GM23338 (cell line): Measurements from ENCODE around the gene AGR3.

Experiments used
- CTCF ChIP-seq, 2 experiments: fragments of 200-600 bp in 1 of 2; sonication (generic) in 1 of 2; conservative IDR thresholded peaks; 2 replicates each; pipeline versions ENCODE4 v1.5.1 to v1.6.1; 2016 to 2017; ENCODE audit warnings: antibody characterized with exemption in 2 of 2, low read depth in 2 of 2, mild to moderate bottlenecking in 2 of 2, moderate library complexity in 1 of 2
- POLR2AphosphoS5 ChIP-seq: IDR thresholded peaks from 2 replicates; pipeline ENCODE4 v1.6.1; 2016; ENCODE audit warnings: antibody characterized with exemption, low read depth

GRCh38 chr7:16846601-16847165 is 35.1 kb downstream of the AGR3 start:
- no peak for TF ChIP-seq CTCF (conservative IDR thresholded peaks at IDR 0.05; ENCODE audit: low read depth in 2 of 2)
- no peak for TF ChIP-seq POLR2AphosphoS5
